AG04449 (cell line): ENCODE results near the gene SDC3.

Source experiments
- CTCF ChIA-PET: fragments of 350-600 bp; formaldehyde crosslinking; extraction: SDS; loops from one replicate; lab custom pipeline; 2021; ENCODE audit warnings: antibody characterized with exemption; lab: Yijun Ruan, JAX
- POLR2A ChIA-PET: fragments of 400-600, 350-600 bp; formaldehyde crosslinking; extraction: SDS; loops from one replicate; lab custom pipeline; 2020; ENCODE audit warnings: antibody characterized with exemption, inconsistent platforms; lab: Yijun Ruan, JAX
- DNase-seq: peaks from one replicate; pipeline ENCODE4 v3.0.0-alpha.2; 2010; ENCODE audit warnings: low read depth, low spot score
- H3K4me3 ChIP-seq: 2 replicates; pipeline ENCODE4 v1.5.1; 2011; ENCODE audit warnings: low read depth, mild to moderate bottlenecking, control low read depth, low read length
- CTCF ChIP-seq: IDR thresholded peaks from one replicate; pipeline ENCODE4 v1.5.1; 2011; ENCODE audit warnings: mild to moderate bottlenecking, moderate library complexity, low read length, control low read depth, inconsistent platforms; ENCODE audit not compliant: insufficient read depth; ENCODE audit errors: missing control alignments

Gene SDC3

GRCh38 chr1:30904962-30905335 is 3.6 kb downstream of the SDC3 start:
- no peak overlapping the region for H3K4me3 ChIP-seq
- DNase-seq, result no peak
- TF ChIP-seq CTCF, result no peak
- CTCF ChIA-PET, result interaction anchor here (0.7 to 22.7 kb wide), 10 partner anchors 9 to 185 kb away, joined by 3 to 230 read pairs (median 5); no protein-coding TSS in a partner anchor
- POLR2A ChIA-PET, result no interaction called here

- ChIA-PET POLR2A (no interaction called here), CTCF (interaction anchor here (0.7 to 22.7 kb wide), 11 partner anchors 9 to 185 kb away, joined by 3 to 230 read pairs (median 5); no protein-coding TSS in a partner anchor)
- no peak overlapping the region for H3K4me3 ChIP-seq
- DNase-seq, result no peak
- no peak for TF ChIP-seq CTCF
Measured at GRCh38 chr1:30904191-30904961, 4.2 kb downstream of the SDC3 start.

GRCh38 chr1:30903343-30904034 is 5.1 kb downstream of the SDC3 start:
- ChIA-PET POLR2A (no interaction called here), CTCF (interaction anchor here (0.8 to 22.7 kb wide), 8 partner anchors 7 to 183 kb away, joined by 3 to 230 read pairs (median 4); no protein-coding TSS in a partner anchor)
- TF ChIP-seq CTCF, result no peak
- H3K4me3 ChIP-seq, result no peak overlapping the region
- DNase-seq, result no peak

- POLR2A ChIA-PET, result no interaction called here
- no peak for TF ChIP-seq CTCF
Measured at GRCh38 chr1:30902593-30903290, 5.8 kb downstream of the SDC3 start.

GRCh38 chr1:30901798-30902581 is 6.6 kb downstream of the SDC3 start:
- no peak for TF ChIP-seq CTCF
- CTCF ChIA-PET, result interaction anchor here (1.0 to 22.7 kb wide), 5 partner anchors 9 to 120 kb away, joined by 4 to 230 read pairs (median 6); no protein-coding TSS in a partner anchor
- POLR2A ChIA-PET, result no interaction called here
- DNase-seq, result no peak
- no peak overlapping the region for H3K4me3 ChIP-seq

More at GRCh38 chr1:30902593-30903290, 5.8 kb downstream of the SDC3 start:
- DNase-seq, result no peak
- H3K4me3 ChIP-seq, result no peak overlapping the region
- CTCF ChIA-PET, result interaction anchor here (0.8 to 22.7 kb wide), 6 partner anchors 8 to 182 kb away, joined by 3 to 230 read pairs (median 4); no protein-coding TSS in a partner anchor
